ENCODE measurements around the gene ECHDC3.

DNA sequence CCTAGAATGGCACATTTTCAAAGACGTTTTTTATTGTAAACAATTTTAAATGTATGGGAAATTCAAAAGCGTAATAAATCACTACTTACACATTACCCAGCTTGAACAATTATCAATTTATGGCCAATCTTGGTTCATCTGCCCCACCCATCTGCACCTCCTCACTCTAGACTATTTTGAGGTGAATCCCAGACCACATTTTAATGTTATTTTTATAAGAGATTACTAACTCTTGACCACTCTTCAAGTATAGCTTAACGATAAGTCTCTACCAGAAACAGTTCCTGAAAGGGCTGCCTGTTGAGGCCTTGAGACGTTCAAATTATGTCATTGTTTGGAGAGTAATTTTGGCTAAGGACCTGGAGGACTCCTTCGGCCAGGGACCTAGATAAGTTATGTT lies 33.2 kb downstream of the ECHDC3 start:
- TF ChIP-seq, protein P1, sequence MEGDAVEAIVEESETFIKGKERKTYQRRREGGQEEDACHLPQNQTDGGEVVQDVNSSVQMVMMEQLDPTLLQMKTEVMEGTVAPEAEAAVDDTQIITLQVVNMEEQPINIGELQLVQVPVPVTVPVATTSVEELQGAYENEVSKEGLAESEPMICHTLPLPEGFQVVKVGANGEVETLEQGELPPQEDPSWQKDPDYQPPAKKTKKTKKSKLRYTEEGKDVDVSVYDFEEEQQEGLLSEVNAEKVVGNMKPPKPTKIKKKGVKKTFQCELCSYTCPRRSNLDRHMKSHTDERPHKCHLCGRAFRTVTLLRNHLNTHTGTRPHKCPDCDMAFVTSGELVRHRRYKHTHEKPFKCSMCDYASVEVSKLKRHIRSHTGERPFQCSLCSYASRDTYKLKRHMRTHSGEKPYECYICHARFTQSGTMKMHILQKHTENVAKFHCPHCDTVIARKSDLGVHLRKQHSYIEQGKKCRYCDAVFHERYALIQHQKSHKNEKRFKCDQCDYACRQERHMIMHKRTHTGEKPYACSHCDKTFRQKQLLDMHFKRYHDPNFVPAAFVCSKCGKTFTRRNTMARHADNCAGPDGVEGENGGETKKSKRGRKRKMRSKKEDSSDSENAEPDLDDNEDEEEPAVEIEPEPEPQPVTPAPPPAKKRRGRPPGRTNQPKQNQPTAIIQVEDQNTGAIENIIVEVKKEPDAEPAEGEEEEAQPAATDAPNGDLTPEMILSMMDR (IDR thresholded peaks at IDR 0.05; ENCODE audit: low read depth, low read length, poor library complexity, severe bottlenecking) = no peak
- no peak for TF ChIP-seq EZH2phosphoT487 (IDR thresholded peaks at IDR 0.05; ENCODE audit: borderline replicate concordance, low read length)
